RWPE2 (cell line): ENCODE results near the gene WDR37.

Source experiments
- ATAC-seq: fragments of 200-7000 bp; cut with Tn5 transposase; 3 replicates; pipeline ENCODE4 v1.9.1; 2021; ENCODE audit warnings: low read depth
- DNase-seq: peaks from one replicate; pipeline ENCODE4 v3.0.0-alpha.2; 2020; ENCODE audit warnings: low spot score
- H3K27ac ChIP-seq: fragments of 450-650 bp; 2 replicates; pipeline ENCODE4 v1.5.1; 2017; ENCODE audit warnings: mild to moderate bottlenecking; ENCODE audit not compliant: poor library complexity, severe bottlenecking
- H3K27me3 ChIP-seq: fragments of 250-450 bp; sonication (Bioruptor Pico); 2 replicates; pipeline ENCODE4 v1.5.1; 2021; ENCODE audit warnings: mild to moderate bottlenecking, moderate library complexity; ENCODE audit not compliant: insufficient read depth, poor library complexity, severe bottlenecking
- H3K36me3 ChIP-seq: fragments of 250-450 bp; sonication (Bioruptor Pico); 2 replicates; pipeline ENCODE4 v1.5.1; 2020; ENCODE audit warnings: low read depth, mild to moderate bottlenecking, moderate library complexity
- H3K4me1 ChIP-seq: fragments of 250-450 bp; sonication (Bioruptor Pico); 2 replicates; pipeline ENCODE4 v1.5.1; 2021; ENCODE audit warnings: mild to moderate bottlenecking, moderate library complexity; ENCODE audit not compliant: insufficient read depth, poor library complexity, severe bottlenecking
- H3K4me3 ChIP-seq: fragments of 250-450 bp; sonication (Bioruptor Pico); 2 replicates; pipeline ENCODE4 v1.5.1; 2021; ENCODE audit warnings: mild to moderate bottlenecking, moderate library complexity; ENCODE audit not compliant: severe bottlenecking
- H3K9me3 ChIP-seq: fragments of 250-450 bp; sonication (Bioruptor Pico); 2 replicates; pipeline ENCODE4 v1.5.1; 2021; ENCODE audit warnings: mild to moderate bottlenecking, moderate library complexity; ENCODE audit not compliant: severe bottlenecking
- TF ChIP-seq, protein P1 (sequence below): fragments of 450-650 bp; IDR thresholded peaks from one replicate; pipeline ENCODE4 v1.5.1; 2017; ENCODE audit warnings: mild to moderate bottlenecking, moderate library complexity; ENCODE audit not compliant: poor library complexity, severe bottlenecking

The WDR37 gene

DNA sequence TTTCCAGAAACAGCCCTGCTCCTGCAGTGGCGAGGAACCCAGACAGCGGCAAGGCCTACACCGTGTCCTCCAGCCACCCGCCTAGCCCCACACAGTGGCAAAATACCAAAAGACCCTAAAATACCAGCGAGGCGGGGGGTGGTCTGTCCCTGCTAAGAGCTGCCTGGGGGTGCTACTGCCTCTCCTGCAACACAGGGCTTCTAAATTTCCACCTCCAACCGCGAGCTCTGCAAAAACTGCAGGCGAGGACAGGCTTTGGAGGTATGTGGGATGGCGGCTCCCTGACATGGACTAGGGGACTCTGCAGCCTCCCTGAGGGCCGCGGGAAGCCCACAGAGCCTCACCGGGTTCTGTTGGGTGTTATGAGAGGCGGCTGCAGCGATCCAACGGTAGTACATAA is 122.3 kb downstream of the WDR37 start:
- no peak for ATAC-seq
- no peaks in the 10 kb centered on the region for H3K27me3 ChIP-seq

DNA sequence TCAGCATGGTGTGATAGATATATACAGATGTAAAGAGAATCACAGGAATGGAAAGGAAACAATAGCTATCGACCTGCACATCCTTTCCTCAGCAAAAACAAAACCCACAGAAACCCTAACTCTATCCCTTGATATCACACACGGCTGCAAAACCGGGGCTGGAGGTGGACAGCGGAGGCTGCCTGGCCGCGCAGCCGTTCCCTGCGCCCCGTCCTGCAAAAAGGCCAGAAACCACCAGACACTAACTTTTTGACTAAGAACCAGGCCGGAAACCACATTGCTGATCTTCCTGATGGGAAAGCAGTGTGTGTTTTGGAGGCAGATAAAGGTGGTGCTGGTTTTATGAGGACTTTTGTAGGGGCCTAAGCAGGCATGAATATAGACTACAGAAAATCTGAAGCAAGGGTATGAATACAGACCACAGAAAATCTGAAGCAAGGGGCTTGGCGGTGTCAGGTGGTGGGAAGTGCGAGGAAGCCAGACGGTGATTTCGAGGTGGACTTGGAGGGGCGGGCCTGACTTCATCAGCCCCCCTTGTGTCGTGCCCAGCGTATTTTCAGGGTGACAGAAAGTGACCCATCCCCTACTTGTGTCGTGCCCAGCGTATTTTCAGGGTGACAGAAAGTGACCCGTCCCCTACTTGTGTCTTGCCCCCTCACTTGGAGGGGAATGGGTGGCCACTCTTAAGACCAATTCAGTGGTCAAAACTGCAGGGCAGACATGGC is 123.3 kb downstream of the WDR37 start:
- no peaks in the 10 kb centered on the region for H3K36me3 ChIP-seq

More for the DNA sequence above, 122.3 kb downstream of the WDR37 start:
- Histone ChIP-seq H3K27ac (no peak overlapping the region), H3K36me3 (no peaks in the 10 kb centered on the region), H3K4me3 (no peak overlapping the region), H3K4me1 (no peaks in the 10 kb centered on the region), H3K9me3 (no peaks in the 10 kb centered on the region)
- TF ChIP-seq, protein P1, sequence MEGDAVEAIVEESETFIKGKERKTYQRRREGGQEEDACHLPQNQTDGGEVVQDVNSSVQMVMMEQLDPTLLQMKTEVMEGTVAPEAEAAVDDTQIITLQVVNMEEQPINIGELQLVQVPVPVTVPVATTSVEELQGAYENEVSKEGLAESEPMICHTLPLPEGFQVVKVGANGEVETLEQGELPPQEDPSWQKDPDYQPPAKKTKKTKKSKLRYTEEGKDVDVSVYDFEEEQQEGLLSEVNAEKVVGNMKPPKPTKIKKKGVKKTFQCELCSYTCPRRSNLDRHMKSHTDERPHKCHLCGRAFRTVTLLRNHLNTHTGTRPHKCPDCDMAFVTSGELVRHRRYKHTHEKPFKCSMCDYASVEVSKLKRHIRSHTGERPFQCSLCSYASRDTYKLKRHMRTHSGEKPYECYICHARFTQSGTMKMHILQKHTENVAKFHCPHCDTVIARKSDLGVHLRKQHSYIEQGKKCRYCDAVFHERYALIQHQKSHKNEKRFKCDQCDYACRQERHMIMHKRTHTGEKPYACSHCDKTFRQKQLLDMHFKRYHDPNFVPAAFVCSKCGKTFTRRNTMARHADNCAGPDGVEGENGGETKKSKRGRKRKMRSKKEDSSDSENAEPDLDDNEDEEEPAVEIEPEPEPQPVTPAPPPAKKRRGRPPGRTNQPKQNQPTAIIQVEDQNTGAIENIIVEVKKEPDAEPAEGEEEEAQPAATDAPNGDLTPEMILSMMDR: no peak
- DNase-seq: no peak

DNA sequence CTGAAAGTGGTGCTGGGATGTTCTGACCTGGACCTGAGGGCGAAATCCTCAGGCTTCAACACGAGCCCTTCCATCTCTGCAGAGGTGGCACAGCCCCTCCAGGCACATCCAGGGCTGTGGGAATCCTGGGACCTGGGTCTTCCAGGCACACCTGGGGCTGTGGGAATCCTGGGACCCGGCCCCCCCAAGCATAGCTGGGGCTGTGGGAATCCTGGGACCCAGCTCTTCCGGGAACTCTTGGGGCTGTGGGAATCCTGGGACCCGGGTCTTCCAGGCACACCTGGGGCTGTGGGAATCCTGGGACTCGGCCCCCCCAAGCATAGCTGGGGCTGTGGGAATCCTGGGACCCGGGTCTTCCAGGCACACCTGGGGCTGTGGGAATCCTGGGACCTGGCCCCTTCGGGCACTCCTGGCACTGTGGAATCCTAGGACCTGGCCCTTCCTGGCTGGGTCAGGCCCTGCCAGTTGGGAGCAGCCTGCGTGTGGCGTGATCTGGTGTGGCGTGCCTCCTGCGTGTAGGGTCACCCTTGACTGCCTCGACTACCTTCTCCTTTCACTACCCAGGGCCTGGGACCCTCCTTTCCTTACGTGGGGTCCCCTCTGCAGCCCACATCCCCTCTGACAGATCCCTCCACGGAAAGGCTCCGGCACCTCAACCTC is 124.0 kb downstream of the WDR37 start:
- ATAC-seq (no peak), DNase-seq (no peak)
- no peaks in the 10 kb centered on the region for H3K36me3 ChIP-seq
- H3K4me3 ChIP-seq: no peak overlapping the region
- H3K27me3 ChIP-seq: no peaks in the 10 kb centered on the region
- no peak overlapping the region for H3K27ac ChIP-seq
- TF ChIP-seq, protein P1: no peak
- H3K9me3 ChIP-seq: no peaks in the 10 kb centered on the region
- no peaks in the 10 kb centered on the region for H3K4me1 ChIP-seq

More for the DNA sequence above, 123.3 kb downstream of the WDR37 start:
- H3K27me3 ChIP-seq: no peaks in the 10 kb centered on the region
- TF ChIP-seq, protein P1: no peak
- H3K4me3 ChIP-seq: no peak overlapping the region
- no peak overlapping the region for H3K27ac ChIP-seq
- ATAC-seq (no peak), DNase-seq (no peak)
- no peaks in the 10 kb centered on the region for H3K4me1 ChIP-seq
- no peaks in the 10 kb centered on the region for H3K9me3 ChIP-seq

DNA sequence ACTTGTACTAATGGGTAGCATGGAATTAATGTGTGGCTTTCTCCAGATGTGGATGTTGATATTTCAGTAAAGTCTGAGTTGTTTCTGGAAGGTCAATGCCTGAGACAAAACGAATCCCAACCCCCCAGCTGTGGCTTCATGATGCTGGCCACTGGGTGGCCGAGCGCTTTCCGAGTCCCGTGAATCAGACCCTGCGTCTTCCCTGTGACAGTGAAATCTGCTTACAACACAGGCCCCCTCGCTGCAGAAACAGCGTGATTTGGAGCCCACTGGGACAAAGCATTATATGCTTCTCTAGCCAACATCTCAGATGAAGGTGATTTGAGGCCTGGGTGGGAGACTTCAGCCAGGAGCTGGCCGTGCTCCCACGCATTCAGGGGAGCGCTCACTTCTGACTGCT is 124.7 kb downstream of the WDR37 start:
- H3K27me3 ChIP-seq: no peaks in the 10 kb centered on the region
- H3K27ac ChIP-seq: no peak overlapping the region
- no peaks in the 10 kb centered on the region for H3K36me3 ChIP-seq
- no peak for ATAC-seq
- TF ChIP-seq, protein P1: no peak
- no peaks in the 10 kb centered on the region for H3K9me3 ChIP-seq
- no peaks in the 10 kb centered on the region for H3K4me1 ChIP-seq
- DNase-seq: no peak
- no peak overlapping the region for H3K4me3 ChIP-seq
